AG09319 (cell line): Measurements from ENCODE around the gene KIFAP3.
"Not testable (repeated sequence)": the region's sequence is repeated elsewhere in the genome, so short reads cannot be mapped to it uniquely, and the experiment has no call there.

Source experiments
- DNase-seq: peaks from one replicate; pipeline ENCODE4 v3.0.0-alpha.2; 2010; ENCODE audit warnings: low read depth; ENCODE audit errors: extremely low read depth
- CTCF ChIP-seq: IDR thresholded peaks from 2 replicates; pipeline ENCODE4 v1.5.1; 2011; ENCODE audit warnings: low read depth, mild to moderate bottlenecking, inconsistent platforms, low read length, moderate library complexity

KIFAP3 gene

GRCh38 chr1:170086399-170087032 is 12.0 kb upstream of the KIFAP3 start:
- DNase-seq = no peak
- TF ChIP-seq CTCF = no peak

GRCh38 chr1:170085091-170085490 is 10.6 kb upstream of the KIFAP3 start:
- TF ChIP-seq CTCF = no peak
- no peak for DNase-seq

GRCh38 chr1:170078610-170079189 is 4.2 kb upstream of the KIFAP3 start:
- no peak for DNase-seq
- TF ChIP-seq CTCF = no peak

- TF ChIP-seq CTCF = no peak
- DNase-seq = no peak
Measured at GRCh38 chr1:170077926-170078325, 3.4 kb upstream of the KIFAP3 start.

GRCh38 chr1:170076952-170077351 is 2.5 kb upstream of the KIFAP3 start:
- not testable (repeated sequence) for DNase-seq

GRCh38 chr1:170076199-170076598 is 1.7 kb upstream of the KIFAP3 start:
- no peak for TF ChIP-seq CTCF
- no peak for DNase-seq

GRCh38 chr1:170075186-170075585 is 691 bp upstream of the KIFAP3 start:
- TF ChIP-seq CTCF = no peak
- no peak for DNase-seq

- DNase-seq = no peak
- TF ChIP-seq CTCF = no peak
Measured at GRCh38 chr1:170073893-170074249, 624 bp downstream of the KIFAP3 start.
